H9 (cell line): ENCODE data around the gene EML3. TPM values are rescaled to one million over a fixed set of nuclear protein-coding genes. Genes with fewer than 3 reads are reported as not detected.

Experiments used
- DNase-seq: peaks from one replicate; pipeline ENCODE4 v3.0.0-alpha.2; 2017
- H2AFZ ChIP-seq: one replicate; pipeline ENCODE4 v1.6.1; 2013; ENCODE audit warnings: mild to moderate bottlenecking, low read length, control low read depth, moderate library complexity
- H2AK5ac ChIP-seq: 2 replicates; pipeline ENCODE4 v1.6.1; 2013; ENCODE audit warnings: low read length, control low read depth, mixed read lengths; ENCODE audit not compliant: insufficient read length
- H2BK120ac ChIP-seq: one replicate; pipeline ENCODE4 v1.6.1; 2013; ENCODE audit warnings: low read depth, mild to moderate bottlenecking, low read length, control low read depth, inconsistent platforms; ENCODE audit not compliant: poor library complexity, severe bottlenecking
- H2BK12ac ChIP-seq: 2 replicates; pipeline ENCODE4 v1.6.1; 2013; ENCODE audit warnings: low read length, control low read depth, mixed read lengths, low read depth; ENCODE audit not compliant: insufficient read length
- H2BK15ac ChIP-seq: 2 replicates; pipeline ENCODE4 v1.6.1; 2013; ENCODE audit warnings: low read depth, low read length, control low read depth
- H2BK20ac ChIP-seq: one replicate; pipeline ENCODE4 v1.6.1; 2013; ENCODE audit warnings: low read depth, mild to moderate bottlenecking, low read length, control low read depth, inconsistent platforms; ENCODE audit not compliant: poor library complexity, severe bottlenecking
- H2BK5ac ChIP-seq: 2 replicates; pipeline ENCODE4 v1.6.1; 2013; ENCODE audit warnings: low read length, control low read depth, mixed read lengths; ENCODE audit not compliant: insufficient read length
- H3K14ac ChIP-seq: 2 replicates; pipeline ENCODE4 v1.6.1; 2013; ENCODE audit warnings: low read length, control low read depth; ENCODE audit not compliant: insufficient read depth
- H3K18ac ChIP-seq: 2 replicates; pipeline ENCODE4 v1.6.1; 2013; ENCODE audit warnings: low read depth, mild to moderate bottlenecking, mixed read lengths, low read length, control low read depth; ENCODE audit not compliant: insufficient read length
- H3K23ac ChIP-seq: 2 replicates; pipeline ENCODE4 v1.6.1; 2013; ENCODE audit warnings: low read length, control low read depth, mixed read lengths, low read depth; ENCODE audit not compliant: insufficient read length
- H3K23me2 ChIP-seq: 2 replicates; pipeline ENCODE4 v1.6.1; 2013; ENCODE audit warnings: low read depth, mild to moderate bottlenecking, mixed read lengths, low read length, control low read depth; ENCODE audit not compliant: insufficient read length, poor library complexity, severe bottlenecking
- H3K27ac ChIP-seq: 2 replicates; pipeline ENCODE4 v1.5.1; 2013; ENCODE audit warnings: low read length, control low read depth, mixed read lengths, low read depth; ENCODE audit not compliant: insufficient read length
- H3K27me3 ChIP-seq: 2 replicates; pipeline ENCODE4 v1.6.1; 2013; ENCODE audit warnings: low read length, control low read depth, inconsistent platforms; ENCODE audit not compliant: insufficient read depth
- H3K4ac ChIP-seq: 2 replicates; pipeline ENCODE4 v1.6.1; 2013; ENCODE audit warnings: low read depth, mild to moderate bottlenecking, control low read depth, inconsistent platforms, low read length, moderate library complexity
- H3K4me1 ChIP-seq: 2 replicates; pipeline ENCODE4 v1.6.1; 2013; ENCODE audit warnings: low read length, control low read depth, inconsistent platforms; ENCODE audit not compliant: insufficient read depth
- H3K4me2 ChIP-seq: 2 replicates; pipeline ENCODE4 v1.6.1; 2013; ENCODE audit warnings: low read length, control low read depth, mixed read lengths; ENCODE audit not compliant: insufficient read length, insufficient read depth
- H3K56ac ChIP-seq: 2 replicates; pipeline ENCODE4 v1.6.1; 2013; ENCODE audit warnings: low read depth, mild to moderate bottlenecking, mixed read lengths, low read length, control low read depth; ENCODE audit not compliant: insufficient read length
- H3K79me1 ChIP-seq: 2 replicates; pipeline ENCODE4 v1.6.1; 2013; ENCODE audit warnings: low read depth, mild to moderate bottlenecking, moderate library complexity, low read length, control low read depth, inconsistent platforms; ENCODE audit not compliant: insufficient read depth, poor library complexity, severe bottlenecking
- H3K79me2 ChIP-seq: 2 replicates; pipeline ENCODE4 v1.6.1; 2013; ENCODE audit warnings: low read length, control low read depth, inconsistent platforms; ENCODE audit not compliant: insufficient read depth
- H3K9ac ChIP-seq: 2 replicates; pipeline ENCODE4 v1.6.1; 2013; ENCODE audit warnings: low read length, control low read depth, mixed read lengths; ENCODE audit not compliant: insufficient read length; ENCODE audit errors: extremely low read depth
- H3K9me3 ChIP-seq: one replicate; pipeline ENCODE4 v1.6.1; 2013; ENCODE audit warnings: low read depth, low read length, inconsistent platforms; ENCODE audit not compliant: control insufficient read depth
- H3T11ph ChIP-seq: one replicate; pipeline ENCODE4 v1.6.1; 2013; ENCODE audit warnings: mild to moderate bottlenecking, low read length, control low read depth, inconsistent platforms
- H4K20me1 ChIP-seq: one replicate; pipeline ENCODE4 v1.6.1; 2013; ENCODE audit not compliant: control insufficient read depth, insufficient read length, insufficient read depth
- H4K5ac ChIP-seq: 2 replicates; pipeline ENCODE4 v1.6.1; 2013; ENCODE audit warnings: low read depth, mild to moderate bottlenecking, mixed read lengths, low read length, control low read depth; ENCODE audit not compliant: insufficient read length
- H4K8ac ChIP-seq: replicated peaks from 2 replicates; pipeline ENCODE4 v1.6.1; 2013; ENCODE audit warnings: low read length, control low read depth, mixed read lengths, low read depth; ENCODE audit not compliant: insufficient read length
- H4K91ac ChIP-seq: 2 replicates; pipeline ENCODE4 v1.6.1; 2013; ENCODE audit warnings: low read depth, mild to moderate bottlenecking, moderate library complexity, mixed read lengths, low read length, control low read depth; ENCODE audit not compliant: insufficient read length
- H3K27ac Mint-ChIP-seq, 3 experiments: 2 replicates in 2 of 3; 3 replicates in 1 of 3; pipeline ENCODE4 v1.8.0; 2020 to 2021; ENCODE audit warnings: mixed read lengths in 3 of 3, mild to moderate bottlenecking in 1 of 3, moderate library complexity in 1 of 3
- H3K27me3 Mint-ChIP-seq: 2 replicates; pipeline ENCODE4 v1.8.0; 2021; ENCODE audit warnings: low read depth, mild to moderate bottlenecking, moderate library complexity, mixed read lengths
- H3K36me3 Mint-ChIP-seq, 3 experiments: 2 replicates in 2 of 3; 3 replicates in 1 of 3; pipeline ENCODE4 v1.8.0; 2020 to 2021; ENCODE audit warnings: low read depth in 3 of 3, mixed read lengths in 3 of 3; ENCODE audit not compliant: insufficient read depth in 1 of 3
- H3K4me1 Mint-ChIP-seq, 2 experiments: 2 replicates each; pipeline ENCODE4 v1.8.0; 2020; ENCODE audit warnings: mixed read lengths in 2 of 2
- H3K4me3 Mint-ChIP-seq, 2 experiments: 2 replicates in 1 of 2; 3 replicates in 1 of 2; pipeline ENCODE4 v1.8.0; 2020 to 2021; ENCODE audit warnings: mild to moderate bottlenecking in 2 of 2, mixed read lengths in 2 of 2, moderate library complexity in 1 of 2
- H3K9me3 Mint-ChIP-seq, 2 experiments: 2 replicates in 1 of 2; 3 replicates in 1 of 2; pipeline ENCODE4 v1.8.0; 2020; ENCODE audit warnings: mild to moderate bottlenecking in 2 of 2, mixed read lengths in 2 of 2, moderate library complexity in 1 of 2
- WGBS: extraction: QIAGEN DNeasy Blood & Tissue Kit; methylation state at CpG from one replicate; pipeline ENCODE4 v1.1.7; 2013; ENCODE audit warnings: missing lambda C conversion rate, low lambda C conversion rate, mixed read lengths; ENCODE audit not compliant: insufficient read length; ENCODE audit errors: extremely low coverage; 5-methylcytosine and 5-hydroxymethylcytosine counted together
- total RNA-seq: library from RNA; stranded (reverse); gene quantifications from 2 replicates; pipeline ENCODE4 v1.2.1, GENCODE V29; 2021
- TF ChIP-seq, protein P1 (sequence below): fragments of 200-600 bp; sonication (generic); conservative IDR thresholded peaks from 3 replicates; pipeline ENCODE4 v1.8.0; 2021; ENCODE audit warnings: antibody characterized with exemption, mild to moderate bottlenecking

EML3 gene
- total RNA-seq, 1 experiment from 2014 or later, result 35.3 TPM

DNA sequence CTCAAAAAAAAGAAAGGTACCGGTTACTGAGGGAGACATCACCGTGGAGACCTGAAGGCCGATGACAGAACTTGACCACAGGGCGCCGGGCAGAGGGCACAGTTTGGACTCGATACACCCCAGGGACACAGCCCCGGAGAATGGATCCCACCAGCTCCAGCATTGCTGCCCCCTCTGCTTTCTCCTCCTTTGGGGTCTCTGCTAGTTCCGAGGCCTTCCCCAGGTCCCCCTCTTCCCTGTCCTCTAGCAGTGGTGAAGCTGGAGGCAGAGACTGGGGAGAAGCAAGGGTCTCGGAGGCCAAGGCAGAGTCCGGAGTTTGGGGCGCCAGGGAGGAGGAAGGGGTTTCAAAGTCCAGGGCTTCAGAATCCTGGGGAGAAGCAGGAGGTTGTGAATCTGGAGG, 34.0 kb downstream of the EML3 start:
- Histone ChIP-seq H4K5ac (no peak overlapping the region), H4K8ac (no peak overlapping the region), H2BK15ac (no peak overlapping the region), H3K4me2 (no peak overlapping the region), H3K4ac (no peak overlapping the region), H3K27me3 (no peaks in the 10 kb centered on the region), H2BK20ac (no peak overlapping the region), H3K9me3 (no peaks in the 10 kb centered on the region), H3K18ac (no peak overlapping the region), H2AFZ (no peak overlapping the region), H2AK5ac (no peak overlapping the region), H3K4me1 (no peaks in the 10 kb centered on the region), H2BK5ac (no peak overlapping the region), H2BK12ac (no peak overlapping the region), H3K14ac (no peak overlapping the region), H3K79me2 (no peaks in the 10 kb centered on the region), H2BK120ac (no peak overlapping the region), H3K79me1 (no peaks in the 10 kb centered on the region), H3K23me2 (peaks cover 8% of the 10 kb centered on the region), H4K20me1 (no peaks in the 10 kb centered on the region), H3K27ac (no peak overlapping the region), H3K23ac (no peak overlapping the region), H3K56ac (no peak overlapping the region), H4K91ac (no peak overlapping the region), H3T11ph (no peak overlapping the region), H3K9ac (no peak overlapping the region)
- no peak overlapping the region; a peak in 1 of 7 replicates for H3K27ac Mint-ChIP-seq
- TF ChIP-seq, protein P1, sequence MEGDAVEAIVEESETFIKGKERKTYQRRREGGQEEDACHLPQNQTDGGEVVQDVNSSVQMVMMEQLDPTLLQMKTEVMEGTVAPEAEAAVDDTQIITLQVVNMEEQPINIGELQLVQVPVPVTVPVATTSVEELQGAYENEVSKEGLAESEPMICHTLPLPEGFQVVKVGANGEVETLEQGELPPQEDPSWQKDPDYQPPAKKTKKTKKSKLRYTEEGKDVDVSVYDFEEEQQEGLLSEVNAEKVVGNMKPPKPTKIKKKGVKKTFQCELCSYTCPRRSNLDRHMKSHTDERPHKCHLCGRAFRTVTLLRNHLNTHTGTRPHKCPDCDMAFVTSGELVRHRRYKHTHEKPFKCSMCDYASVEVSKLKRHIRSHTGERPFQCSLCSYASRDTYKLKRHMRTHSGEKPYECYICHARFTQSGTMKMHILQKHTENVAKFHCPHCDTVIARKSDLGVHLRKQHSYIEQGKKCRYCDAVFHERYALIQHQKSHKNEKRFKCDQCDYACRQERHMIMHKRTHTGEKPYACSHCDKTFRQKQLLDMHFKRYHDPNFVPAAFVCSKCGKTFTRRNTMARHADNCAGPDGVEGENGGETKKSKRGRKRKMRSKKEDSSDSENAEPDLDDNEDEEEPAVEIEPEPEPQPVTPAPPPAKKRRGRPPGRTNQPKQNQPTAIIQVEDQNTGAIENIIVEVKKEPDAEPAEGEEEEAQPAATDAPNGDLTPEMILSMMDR, result no peak
- whole genome bisulfite sequencing, result no CpG with 5 or more reads among the region's 11 CpGs
- H3K9me3 Mint-ChIP-seq, result no peaks in the 10 kb centered on the region
- peaks cover 11% of the 10 kb centered on the region in 2 experiments for H3K4me1 Mint-ChIP-seq
- no peak for DNase-seq
- peaks cover 6 to 50% (median 40%) of the 10 kb centered on the region in 3 experiments for H3K36me3 Mint-ChIP-seq
- H3K27me3 Mint-ChIP-seq, result no peaks in the 10 kb centered on the region
- no peak overlapping the region for H3K4me3 Mint-ChIP-seq
